Bronchial epithelial cell (primary cell): Measurements from ENCODE around the gene GLE1. TPM values are rescaled to one million over a fixed set of nuclear protein-coding genes. Genes with fewer than 3 reads are reported as not detected.
A peak's percentile ranks its signal among the peaks of the same experiment; 100 is the strongest.

ENCODE experiments used
- DNase-seq: peaks from one replicate; pipeline ENCODE4 v3.0.0-alpha.2; 2010; ENCODE audit warnings: low read depth
- FAIRE-seq: peaks from 2 replicates; lab custom pipeline; 2011; peaks lifted over from hg19 to GRCh38; lab: Jason Lieb, UNC
- H3K27me3 ChIP-seq: 2 replicates; pipeline ENCODE4 v1.5.1; 2011; ENCODE audit warnings: low read length; ENCODE audit not compliant: control insufficient read depth, insufficient read depth
- H3K36me3 ChIP-seq: 2 replicates; pipeline ENCODE4 v1.5.1; 2011; ENCODE audit warnings: low read length; ENCODE audit not compliant: control insufficient read depth, insufficient read depth
- H3K4me3 ChIP-seq: 2 replicates; pipeline ENCODE4 v1.5.1; 2011; ENCODE audit warnings: mild to moderate bottlenecking, low read depth, low read length, control low read depth
- CTCF ChIP-seq: IDR thresholded peaks from 2 replicates; pipeline ENCODE4 v1.5.1; 2011; ENCODE audit warnings: mild to moderate bottlenecking, moderate library complexity, low read length, control low read depth, inconsistent platforms; ENCODE audit not compliant: insufficient read depth, severe bottlenecking
- total RNA-seq: library from RNA; depleted of rRNA; stranded (reverse); fragments of >200 nt; gene quantifications from 2 replicates; pipeline ENCODE4 v1.2.1, GENCODE V29; 2014

Gene GLE1
- total RNA-seq, 1 donor from 2014 or later: 27.1 TPM

GRCh38 chr9:128554155-128554862 is 49.8 kb downstream of the GLE1 start:
- DNase-seq (peak; percentile 83), FAIRE-seq (no peak)
- Histone ChIP-seq H3K4me3 (no peak overlapping the region), H3K27me3 (no peaks in the 10 kb centered on the region), H3K36me3 (peaks cover 3% of the 10 kb centered on the region)
- TF ChIP-seq CTCF: no peak

- peaks cover 4% of the 10 kb centered on the region for H3K36me3 ChIP-seq
- TF ChIP-seq CTCF: no peak
- H3K27me3 ChIP-seq: no peaks in the 10 kb centered on the region
- FAIRE-seq (no peak), DNase-seq (peak; percentile 86)
- H3K4me3 ChIP-seq: no peak overlapping the region
These were observed 50.7 kb downstream of the GLE1 start for GRCh38 chr9:128555180-128555721.

GRCh38 chr9:128556276-128556675 is 51.8 kb downstream of the GLE1 start:
- no peak overlapping the region for H3K4me3 ChIP-seq
- no peak for TF ChIP-seq CTCF
- no peaks in the 10 kb centered on the region for H3K27me3 ChIP-seq
- DNase-seq (peak; percentile 50), FAIRE-seq (no peak)
- peaks cover 4% of the 10 kb centered on the region for H3K36me3 ChIP-seq

GRCh38 chr9:128556926-128557634 is 52.6 kb downstream of the GLE1 start:
- FAIRE-seq (no peak), DNase-seq (no peak)
- Histone ChIP-seq H3K27me3 (no peaks in the 10 kb centered on the region), H3K36me3 (peaks cover 4% of the 10 kb centered on the region), H3K4me3 (no peak overlapping the region)
- no peak for TF ChIP-seq CTCF

GRCh38 chr9:128558431-128559310 is 54.2 kb downstream of the GLE1 start:
- no peaks in the 10 kb centered on the region for H3K27me3 ChIP-seq
- TF ChIP-seq CTCF: no peak
- no peak overlapping the region for H3K4me3 ChIP-seq
- FAIRE-seq: no peak
- H3K36me3 ChIP-seq: peaks cover 6% of the 10 kb centered on the region
- DNase-seq: peak; percentile 67
